GM18519 (cell line): ENCODE data around the gene NDUFB10.
"Not testable (repeated sequence)": the region's sequence is repeated elsewhere in the genome, so short reads cannot be mapped to it uniquely, and the experiment has no call there.

Source experiments
- ATAC-seq: cut with Tn5 transposase; IDR thresholded peaks from one replicate; pipeline ENCODE4 v1.9.1; 2021; ENCODE audit warnings: mild to moderate bottlenecking, moderate library complexity; ENCODE audit not compliant: unreplicated experiment, low FRiP score

The NDUFB10 gene

GRCh38 chr16:1944612-1945199 lies 14.6 kb upstream of the NDUFB10 start:
- no peak for ATAC-seq

- no peak for ATAC-seq
Observed at GRCh38 chr16:1945559-1946391, 13.6 kb upstream of the NDUFB10 start.

- ATAC-seq, result no peak
Observed at GRCh38 chr16:1946495-1947368, 12.6 kb upstream of the NDUFB10 start.

- ATAC-seq, result no peak
Observed at GRCh38 chr16:1947369-1947670, 12.0 kb upstream of the NDUFB10 start.

GRCh38 chr16:1949507-1949906 lies 9.8 kb upstream of the NDUFB10 start:
- ATAC-seq, result no peak

- no peak for ATAC-seq
Observed at GRCh38 chr16:1950047-1950446, 9.3 kb upstream of the NDUFB10 start.

GRCh38 chr16:1950559-1950958 lies 8.8 kb upstream of the NDUFB10 start:
- ATAC-seq, result no peak

GRCh38 chr16:1953734-1954133 lies 5.6 kb upstream of the NDUFB10 start:
- ATAC-seq, result no peak

- ATAC-seq, result not testable (repeated sequence)
Observed at GRCh38 chr16:1957434-1958142, 1.8 kb upstream of the NDUFB10 start.

GRCh38 chr16:1958143-1958491 lies 1.2 kb upstream of the NDUFB10 start:
- not testable (repeated sequence) for ATAC-seq

- ATAC-seq, result no peak
Observed at GRCh38 chr16:1958715-1959268, 546 bp upstream of the NDUFB10 start.

- ATAC-seq, result no peak
Observed at GRCh38 chr16:1960665-1961630, 1.6 kb downstream of the NDUFB10 start.

- ATAC-seq, result no peak
Observed at GRCh38 chr16:1961651-1962067, 2.3 kb downstream of the NDUFB10 start.

GRCh38 chr16:1962161-1963153 lies 3.1 kb downstream of the NDUFB10 start:
- ATAC-seq, result not testable (repeated sequence)

GRCh38 chr16:1963806-1964505 lies 4.6 kb downstream of the NDUFB10 start:
- ATAC-seq, result no peak

- peak; percentile 61 for ATAC-seq
Observed at GRCh38 chr16:1964506-1965395, 5.4 kb downstream of the NDUFB10 start, which contains the start of gene RPS2. RPS2 (minus strand) TSS chr16:1964826; CDS start chr16:1964625, 201 bp downstream.
